ENCODE data around the gene MME. TPM values are rescaled to one million over a fixed set of nuclear protein-coding genes. Genes with fewer than 3 reads are reported as not detected.

Gene MME
- total RNA-seq, 2 experiments from 2014 or later, result 0.69 to 1.8 TPM

DNA sequence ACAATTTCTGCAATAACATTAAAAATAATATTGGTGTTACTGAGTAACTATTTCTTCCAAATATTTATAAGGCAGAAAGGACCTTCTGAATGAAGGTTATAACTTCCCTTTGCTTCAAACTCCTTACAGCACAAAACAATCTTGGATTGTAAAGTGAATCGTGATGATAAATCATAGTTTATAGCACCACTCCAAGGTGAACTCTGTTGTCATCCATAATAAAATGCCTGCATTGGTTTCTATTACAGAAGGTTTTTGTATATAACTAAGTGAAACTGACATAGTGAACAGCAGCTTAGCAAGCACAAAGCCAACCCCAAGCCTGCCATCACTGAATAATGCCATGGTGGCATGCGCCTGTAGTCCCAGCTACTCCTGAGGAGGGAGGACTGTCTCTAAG is 86.3 kb downstream of the MME start:
- H3K27ac ChIP-seq (ENCODE audit: low read depth in 1 of 2, low read length in 2 of 2), result no peak overlapping the region
- intact Hi-C loops (cut with DNase I, micrococcal nuclease), result no loop called here

DNA sequence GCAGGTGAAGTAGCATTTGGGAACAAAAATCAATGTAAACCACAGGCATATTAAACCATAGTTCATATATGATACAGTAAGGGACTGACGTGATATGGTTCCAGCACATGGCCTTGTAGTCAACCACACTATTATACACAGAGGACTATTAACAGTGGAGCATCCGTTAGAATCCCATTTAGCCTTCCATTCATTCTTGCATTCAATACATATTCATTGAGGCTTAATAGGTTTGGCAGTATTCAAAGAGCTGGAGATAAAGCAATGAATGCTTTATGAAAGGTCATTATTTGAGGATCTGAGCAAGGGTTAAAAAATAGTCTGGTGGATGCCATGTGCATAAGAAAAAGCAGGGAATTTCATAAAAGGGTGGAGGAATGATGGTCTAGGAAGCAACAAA is 89.1 kb downstream of the MME start:
- TF ChIP-seq, protein P1, sequence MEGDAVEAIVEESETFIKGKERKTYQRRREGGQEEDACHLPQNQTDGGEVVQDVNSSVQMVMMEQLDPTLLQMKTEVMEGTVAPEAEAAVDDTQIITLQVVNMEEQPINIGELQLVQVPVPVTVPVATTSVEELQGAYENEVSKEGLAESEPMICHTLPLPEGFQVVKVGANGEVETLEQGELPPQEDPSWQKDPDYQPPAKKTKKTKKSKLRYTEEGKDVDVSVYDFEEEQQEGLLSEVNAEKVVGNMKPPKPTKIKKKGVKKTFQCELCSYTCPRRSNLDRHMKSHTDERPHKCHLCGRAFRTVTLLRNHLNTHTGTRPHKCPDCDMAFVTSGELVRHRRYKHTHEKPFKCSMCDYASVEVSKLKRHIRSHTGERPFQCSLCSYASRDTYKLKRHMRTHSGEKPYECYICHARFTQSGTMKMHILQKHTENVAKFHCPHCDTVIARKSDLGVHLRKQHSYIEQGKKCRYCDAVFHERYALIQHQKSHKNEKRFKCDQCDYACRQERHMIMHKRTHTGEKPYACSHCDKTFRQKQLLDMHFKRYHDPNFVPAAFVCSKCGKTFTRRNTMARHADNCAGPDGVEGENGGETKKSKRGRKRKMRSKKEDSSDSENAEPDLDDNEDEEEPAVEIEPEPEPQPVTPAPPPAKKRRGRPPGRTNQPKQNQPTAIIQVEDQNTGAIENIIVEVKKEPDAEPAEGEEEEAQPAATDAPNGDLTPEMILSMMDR (IDR thresholded peaks at IDR 0.05), result no peak
- no peak for ATAC-seq (ENCODE audit: poor library complexity)
- Mint-ChIP-seq H3K27ac (no peak overlapping the region), H3K4me1 (ENCODE audit: low read depth) (no peaks in the 10 kb centered on the region), H3K4me3 (no peak overlapping the region), H3K9me3 (no peaks in the 10 kb centered on the region), H3K27me3 (no peaks in the 10 kb centered on the region), H3K36me3 (ENCODE audit: low read depth) (no peaks in the 10 kb centered on the region)
- intact Hi-C loops (cut with DNase I, micrococcal nuclease), result no loop called here
- no peak overlapping the region for H3K4me3 ChIP-seq (ENCODE audit: low read length)
- no peaks in the 10 kb centered on the region for H3K4me1 ChIP-seq (ENCODE audit: insufficient read depth, low read length)
- ChIA-PET CTCF (no interaction called here), POLR2A (no interaction called here)
- no peak overlapping the region for H3K27ac ChIP-seq (ENCODE audit: low read depth in 1 of 2, low read length in 2 of 2)
- no peak for DNase-seq
- no peaks in the 10 kb centered on the region for H3K27me3 ChIP-seq (ENCODE audit: control insufficient read depth in 1 of 2, insufficient read depth in 2 of 2, low read length in 2 of 2)
- no peaks in the 10 kb centered on the region for H3K36me3 ChIP-seq (ENCODE audit: insufficient read depth, low read length)
- H3K9me3 ChIP-seq (ENCODE audit: control insufficient read depth in 1 of 2, insufficient read depth in 1 of 2, low read length in 2 of 2), result peaks cover 0 to 4% of the 10 kb centered on the region in 2 experiments

More for the DNA sequence above, 86.3 kb downstream of the MME start:
- H3K4me3 Mint-ChIP-seq, result no peak overlapping the region
- ATAC-seq (ENCODE audit: poor library complexity) (no peak), DNase-seq (no peak)
- ChIA-PET POLR2A (no interaction called here), CTCF (no interaction called here)
- Histone ChIP-seq H3K27me3 (ENCODE audit: control insufficient read depth in 1 of 2, insufficient read depth in 2 of 2, low read length in 2 of 2) (no peaks in the 10 kb centered on the region), H3K4me3 (ENCODE audit: low read length) (no peak overlapping the region), H3K9me3 (ENCODE audit: control insufficient read depth in 1 of 2, insufficient read depth in 1 of 2, low read length in 2 of 2) (peaks cover 0 to 4% of the 10 kb centered on the region in 2 experiments), H3K4me1 (ENCODE audit: insufficient read depth, low read length) (no peaks in the 10 kb centered on the region), H3K36me3 (ENCODE audit: insufficient read depth, low read length) (no peaks in the 10 kb centered on the region)
- no peaks in the 10 kb centered on the region for H3K4me1 Mint-ChIP-seq (ENCODE audit: low read depth)
- H3K27me3 Mint-ChIP-seq, result no peaks in the 10 kb centered on the region
- H3K36me3 Mint-ChIP-seq (ENCODE audit: low read depth), result no peaks in the 10 kb centered on the region
- H3K9me3 Mint-ChIP-seq, result no peaks in the 10 kb centered on the region
- no peak overlapping the region for H3K27ac Mint-ChIP-seq
- TF ChIP-seq, protein P1 (IDR thresholded peaks at IDR 0.05), result no peak

DNA sequence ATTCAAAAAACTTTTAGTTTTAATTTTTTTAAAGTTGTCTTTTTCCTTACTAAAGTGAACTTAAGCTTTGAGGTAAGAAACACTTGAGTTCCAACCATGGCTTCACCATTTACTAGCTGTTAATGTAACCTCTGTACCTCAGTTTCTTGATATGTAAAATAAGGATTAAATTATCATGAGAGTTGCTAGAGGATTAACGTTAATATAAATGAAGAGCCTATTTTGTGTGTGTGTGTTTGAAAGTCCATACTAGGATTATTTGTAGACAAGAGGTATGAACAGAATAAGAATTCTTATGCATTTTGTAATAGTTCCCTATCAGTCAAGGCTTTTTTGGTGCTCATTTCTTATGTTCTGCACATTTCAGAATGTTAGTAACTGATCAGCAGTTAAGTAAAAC is 93.7 kb downstream of the MME start:
- no peaks in the 10 kb centered on the region for H3K27me3 ChIP-seq (ENCODE audit: control insufficient read depth in 1 of 2, insufficient read depth in 2 of 2, low read length in 2 of 2)
- H3K4me1 ChIP-seq (ENCODE audit: insufficient read depth, low read length), result no peaks in the 10 kb centered on the region
- POLR2A ChIA-PET, result interaction anchor here (0.7 kb wide), 1 partner anchor 602 kb away, joined by 3 read pairs; no protein-coding TSS in a partner anchor
- Mint-ChIP-seq H3K36me3 (ENCODE audit: low read depth) (no peaks in the 10 kb centered on the region), H3K4me3 (no peak overlapping the region), H3K4me1 (ENCODE audit: low read depth) (no peaks in the 10 kb centered on the region), H3K9me3 (no peaks in the 10 kb centered on the region), H3K27ac (no peak overlapping the region), H3K27me3 (no peaks in the 10 kb centered on the region)
- H3K36me3 ChIP-seq (ENCODE audit: insufficient read depth, low read length), result no peaks in the 10 kb centered on the region
- peaks cover 0 to 4% of the 10 kb centered on the region in 2 experiments for H3K9me3 ChIP-seq (ENCODE audit: control insufficient read depth in 1 of 2, insufficient read depth in 1 of 2, low read length in 2 of 2)
- H3K4me3 ChIP-seq (ENCODE audit: low read length), result no peak overlapping the region
- DNase-seq (no peak), ATAC-seq (ENCODE audit: poor library complexity) (no peak)
- intact Hi-C loops (cut with DNase I, micrococcal nuclease), result no loop called here
- H3K27ac ChIP-seq (ENCODE audit: low read depth in 1 of 2, low read length in 2 of 2), result no peak overlapping the region
- CTCF ChIA-PET, result interaction anchor here (0.8 kb wide), 1 partner anchor 40 kb away, joined by 3 read pairs; no protein-coding TSS in a partner anchor
- TF ChIP-seq, protein P1 (IDR thresholded peaks at IDR 0.05), result no peak
